Activated B cell treated with CpG ODN at 0.5 μM for 24 hours (primary cell): Measurements from ENCODE around the gene TIMM10B. TPM values are rescaled to one million over a fixed set of nuclear protein-coding genes. Genes with fewer than 3 reads are reported as not detected.

ENCODE experiments used
- ATAC-seq: fragments of 200-7000 bp; cut with Tn5 transposase; one replicate; pipeline ENCODE4 v1.10.0; 2021; ENCODE audit warnings: low read depth, mild to moderate bottlenecking, moderate library complexity
- CTCF ChIA-PET: fragments of 350-600 bp; sonication (Branson Sonifier 250); formaldehyde crosslinking; loops from one replicate; lab custom pipeline; 2021; ENCODE audit warnings: antibody characterized with exemption; lab: Charles Lee
- POLR2A ChIA-PET: fragments of 350-600 bp; sonication (Branson Sonifier 250); formaldehyde crosslinking; loops from one replicate; lab custom pipeline; 2021; ENCODE audit warnings: antibody characterized with exemption; lab: Charles Lee
- DNase-seq: peaks from one replicate; pipeline ENCODE4 v3.0.0; 2022
- H3K27ac Mint-ChIP-seq: one replicate; pipeline ENCODE4 v1.8.0; 2020; ENCODE audit warnings: mixed read lengths
- H3K27me3 Mint-ChIP-seq: one replicate; pipeline ENCODE4 v1.8.0; 2021; ENCODE audit warnings: mixed read lengths
- H3K36me3 Mint-ChIP-seq: one replicate; pipeline ENCODE4 v1.8.0; 2021; ENCODE audit warnings: low read depth, mixed read lengths
- H3K4me1 Mint-ChIP-seq: one replicate; pipeline ENCODE4 v1.8.0; 2021; ENCODE audit warnings: mixed read lengths
- H3K4me3 Mint-ChIP-seq: one replicate; pipeline ENCODE4 v1.8.0; 2020; ENCODE audit warnings: mild to moderate bottlenecking, mixed read lengths
- H3K9me3 Mint-ChIP-seq: one replicate; pipeline ENCODE4 v1.8.0; 2020; ENCODE audit warnings: mixed read lengths
- intact Hi-C: fragments of 100-400 bp; cut with micrococcal nuclease; formaldehyde crosslinking; loops from one replicate; pipeline ENCODE4 v1.15.1; 2024
- total RNA-seq: library from RNA; stranded (reverse); gene quantifications from 2 replicates; pipeline ENCODE4 v1.2.3, GENCODE V29; 2022
- TF ChIP-seq, protein P1 (sequence below): fragments of 200-600 bp; IDR thresholded peaks from one replicate; pipeline ENCODE4 v1.8.0; 2022; ENCODE audit warnings: antibody characterized with exemption, mild to moderate bottlenecking

The TIMM10B gene
- total RNA-seq, 1 donor from 2014 or later = 60.0 TPM

DNA sequence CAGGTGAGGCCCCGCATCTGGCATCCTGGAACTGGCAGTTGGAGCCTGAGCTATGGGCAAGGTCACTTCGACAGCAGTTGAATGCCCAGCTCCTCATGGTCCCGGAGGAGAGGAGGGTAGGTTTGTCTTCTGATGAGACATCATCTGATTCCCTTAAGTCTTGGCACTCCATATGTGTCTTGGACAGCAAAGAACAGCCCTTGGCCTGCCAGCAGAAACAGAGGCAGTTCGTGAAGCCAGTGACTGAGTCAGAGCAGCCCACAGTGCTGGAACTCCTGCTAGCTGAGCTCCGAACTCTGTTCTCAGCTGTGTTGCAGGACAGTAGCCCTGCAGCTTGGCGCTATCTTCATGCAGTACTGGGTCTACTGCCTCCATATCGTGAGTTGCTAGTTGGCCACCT lies 16.8 kb downstream of the TIMM10B start:
- H3K36me3 Mint-ChIP-seq = peaks cover 64% of the 10 kb centered on the region
- no peak overlapping the region for H3K4me3 Mint-ChIP-seq
- CTCF ChIA-PET = interaction anchor here (0.8 to 5.4 kb wide), 2 partner anchors 55 to 119 kb away, joined by 3 to 22 read pairs; no protein-coding TSS in a partner anchor
- ATAC-seq = no peak
- no peak for DNase-seq
- H3K27me3 Mint-ChIP-seq = no peaks in the 10 kb centered on the region
- TF ChIP-seq, protein P1, sequence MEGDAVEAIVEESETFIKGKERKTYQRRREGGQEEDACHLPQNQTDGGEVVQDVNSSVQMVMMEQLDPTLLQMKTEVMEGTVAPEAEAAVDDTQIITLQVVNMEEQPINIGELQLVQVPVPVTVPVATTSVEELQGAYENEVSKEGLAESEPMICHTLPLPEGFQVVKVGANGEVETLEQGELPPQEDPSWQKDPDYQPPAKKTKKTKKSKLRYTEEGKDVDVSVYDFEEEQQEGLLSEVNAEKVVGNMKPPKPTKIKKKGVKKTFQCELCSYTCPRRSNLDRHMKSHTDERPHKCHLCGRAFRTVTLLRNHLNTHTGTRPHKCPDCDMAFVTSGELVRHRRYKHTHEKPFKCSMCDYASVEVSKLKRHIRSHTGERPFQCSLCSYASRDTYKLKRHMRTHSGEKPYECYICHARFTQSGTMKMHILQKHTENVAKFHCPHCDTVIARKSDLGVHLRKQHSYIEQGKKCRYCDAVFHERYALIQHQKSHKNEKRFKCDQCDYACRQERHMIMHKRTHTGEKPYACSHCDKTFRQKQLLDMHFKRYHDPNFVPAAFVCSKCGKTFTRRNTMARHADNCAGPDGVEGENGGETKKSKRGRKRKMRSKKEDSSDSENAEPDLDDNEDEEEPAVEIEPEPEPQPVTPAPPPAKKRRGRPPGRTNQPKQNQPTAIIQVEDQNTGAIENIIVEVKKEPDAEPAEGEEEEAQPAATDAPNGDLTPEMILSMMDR = no peak
- POLR2A ChIA-PET = no interaction called here
- no peak overlapping the region for H3K27ac Mint-ChIP-seq
- H3K4me1 Mint-ChIP-seq = peaks cover 3% of the 10 kb centered on the region
- intact Hi-C loops = no loop called here
- H3K9me3 Mint-ChIP-seq = no peaks in the 10 kb centered on the region

DNA sequence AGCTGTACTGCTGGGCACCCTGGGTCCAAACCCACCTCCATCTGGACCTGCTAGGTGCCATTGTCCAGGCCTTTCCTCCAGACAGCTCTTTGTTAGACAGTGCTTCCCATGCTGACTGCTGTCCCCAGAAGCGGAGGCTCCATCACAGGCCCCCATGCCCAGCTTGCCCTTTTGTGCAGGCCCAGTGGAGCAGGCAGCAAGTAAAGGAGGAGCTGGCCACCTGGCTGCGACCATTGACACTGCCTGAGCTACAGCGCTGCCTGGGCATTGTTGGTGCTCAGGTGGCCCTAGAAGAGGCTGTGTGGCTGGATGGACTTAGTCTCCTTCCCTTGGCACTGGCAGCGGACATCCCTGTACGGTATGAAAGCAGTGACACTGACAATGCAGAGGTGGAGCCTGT lies 17.2 kb downstream of the TIMM10B start:
- ATAC-seq (no peak), DNase-seq (no peak)
- Mint-ChIP-seq H3K36me3 (peaks cover 64% of the 10 kb centered on the region), H3K9me3 (no peaks in the 10 kb centered on the region), H3K4me3 (no peak overlapping the region), H3K27ac (no peak overlapping the region), H3K4me1 (peaks cover 3% of the 10 kb centered on the region), H3K27me3 (no peaks in the 10 kb centered on the region)
- POLR2A ChIA-PET = no interaction called here
- intact Hi-C loops = no loop called here
- CTCF ChIA-PET = interaction anchor here (0.8 to 5.4 kb wide), 2 partner anchors 55 to 120 kb away, joined by 3 to 22 read pairs; no protein-coding TSS in a partner anchor
- TF ChIP-seq, protein P1 = no peak

DNA sequence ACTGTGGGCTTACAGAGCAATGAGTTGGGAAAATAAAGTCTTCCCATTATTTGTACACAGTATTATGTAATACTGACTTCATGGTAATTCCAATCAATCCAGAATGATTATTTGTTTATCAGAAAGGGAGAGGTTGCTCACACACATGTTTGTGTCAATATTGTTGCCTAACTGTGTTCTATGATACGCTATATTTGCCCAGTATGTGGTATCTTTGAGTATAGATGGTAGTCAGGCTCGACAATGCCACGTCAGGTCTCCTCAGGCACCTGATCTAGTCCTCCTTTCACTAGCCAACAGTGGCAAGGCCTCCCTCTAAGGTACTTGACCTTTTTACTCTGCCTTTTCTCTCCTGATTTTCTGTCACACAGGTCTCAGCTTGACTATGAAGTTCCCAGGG lies 21.1 kb downstream of the TIMM10B start:
- ChIA-PET CTCF (interaction anchor here (1.1 to 5.4 kb wide), 2 partner anchors 124 to 139 kb away, joined by 3 to 22 read pairs; no protein-coding TSS in a partner anchor), POLR2A (no interaction called here)
- Mint-ChIP-seq H3K27me3 (no peaks in the 10 kb centered on the region), H3K27ac (no peak overlapping the region), H3K9me3 (no peaks in the 10 kb centered on the region), H3K4me3 (no peak overlapping the region), H3K4me1 (no peaks in the 10 kb centered on the region), H3K36me3 (peaks cover 59% of the 10 kb centered on the region)
- ATAC-seq (no peak), DNase-seq (no peak)
- TF ChIP-seq, protein P1 = no peak
- intact Hi-C loops = no loop called here

GRCh38 chr11:6504166-6504565 lies 22.9 kb downstream of the TIMM10B start:
- Mint-ChIP-seq H3K27ac (no peak overlapping the region), H3K36me3 (peaks cover 57% of the 10 kb centered on the region), H3K4me3 (no peak overlapping the region), H3K9me3 (no peaks in the 10 kb centered on the region), H3K4me1 (no peaks in the 10 kb centered on the region), H3K27me3 (no peaks in the 10 kb centered on the region)
- ChIA-PET CTCF (interaction anchor here (1.4 to 6.6 kb wide), 3 partner anchors 60 to 126 kb away, joined by 4 to 124 read pairs (median 13); no protein-coding TSS in a partner anchor), POLR2A (interaction anchor here (0.6 kb wide), 1 partner anchor 11 kb away, joined by 9 read pairs; no protein-coding TSS in a partner anchor)
- intact Hi-C loops = no loop called here
- TF ChIP-seq, protein P1 = no peak
- ATAC-seq = no peak
- no peak for DNase-seq

DNA sequence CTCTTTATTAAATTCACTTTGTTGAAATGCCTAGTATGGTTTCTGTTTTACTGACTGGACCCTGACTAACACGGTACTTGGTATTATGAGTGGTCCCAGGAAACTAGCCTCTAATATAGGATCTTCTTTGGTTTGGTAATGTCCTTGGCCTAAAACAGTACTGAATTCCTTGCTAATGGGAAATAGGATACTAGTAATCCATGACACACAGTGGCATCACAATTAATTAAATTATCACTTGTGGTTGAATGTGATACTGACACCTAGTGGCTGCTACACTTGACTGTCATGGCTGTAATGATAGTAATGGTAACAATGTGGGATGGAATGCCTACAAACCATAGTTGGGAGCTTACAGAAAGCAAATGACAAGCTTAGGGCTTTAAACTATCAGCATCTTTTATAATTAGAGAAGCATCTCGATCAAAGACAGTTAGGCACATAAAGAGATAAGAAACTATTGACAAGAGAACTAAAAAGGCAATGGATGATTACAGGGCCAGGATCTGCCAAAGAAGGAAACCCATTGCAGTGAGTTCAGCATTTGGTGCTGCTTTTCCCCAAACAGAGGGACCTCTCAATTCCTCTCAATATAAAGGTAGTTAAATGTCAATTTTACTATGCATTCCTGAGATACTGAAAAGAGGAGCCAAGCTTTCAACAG lies 24.4 kb downstream of the TIMM10B start:
- Mint-ChIP-seq H3K27me3 (no peaks in the 10 kb centered on the region), H3K9me3 (no peaks in the 10 kb centered on the region), H3K27ac (no peak overlapping the region), H3K36me3 (peaks cover 59% of the 10 kb centered on the region), H3K4me3 (no peak overlapping the region), H3K4me1 (no peaks in the 10 kb centered on the region)
- ChIA-PET POLR2A (interaction anchor here (0.6 to 2.5 kb wide), 2 partner anchors 9 to 127 kb away, joined by 4 to 10 read pairs; partner anchors contain the start of gene DNHD1), CTCF (interaction anchor here (0.7 to 6.6 kb wide), 9 partner anchors 9 to 198 kb away, joined by 3 to 124 read pairs (median 4); partner anchors contain the start of gene DNHD1)
- intact Hi-C loops = loop anchor here (1.0 kb wide), 2 partner anchors 62 to 126 kb away; no protein-coding TSS in a partner anchor
- ATAC-seq = peak; percentile 37
- DNase-seq = no peak
- TF ChIP-seq, protein P1 = no peak
